Right cardiac atrium (tissue), 5 donors: ENCODE data around the gene PTPN23. TPM values are rescaled to one million over a fixed set of nuclear protein-coding genes. Genes with fewer than 3 reads are reported as not detected.

ENCODE experiments used
- ATAC-seq, 2 donors: fragments of 200-7000 bp; cut with Tn5 transposase; one replicate each; pipeline versions ENCODE4 v1.8.0 to v1.9.1; 2020; ENCODE audit warnings: moderate library complexity in 2 of 2, mild to moderate bottlenecking in 1 of 2
- DNase-seq, 3 donors: peaks; one replicate each; pipeline ENCODE4 v3.0.0-alpha.2; 2020
- H3K27ac ChIP-seq: one replicate; pipeline ENCODE4 v1.5.1; 2013; ENCODE audit warnings: mild to moderate bottlenecking, low read length, control low read depth, moderate library complexity
- H3K27me3 ChIP-seq: one replicate; pipeline ENCODE4 v1.6.1; 2013; ENCODE audit not compliant: control insufficient read depth, insufficient read depth
- H3K4me1 ChIP-seq: one replicate; pipeline ENCODE4 v1.6.1; 2013; ENCODE audit warnings: low read length; ENCODE audit not compliant: control insufficient read depth, insufficient read depth
- H3K4me3 ChIP-seq: one replicate; pipeline ENCODE4 v1.5.1; 2013; ENCODE audit warnings: low read length, control low read depth
- H3K9me3 ChIP-seq: one replicate; pipeline ENCODE4 v1.6.1; 2013; ENCODE audit warnings: low read length; ENCODE audit not compliant: control insufficient read depth
- WGBS: extraction: QIAGEN DNeasy Blood & Tissue Kit; methylation state at CpG from one replicate; pipeline ENCODE4 v1.1.7; 2013; 5-methylcytosine and 5-hydroxymethylcytosine counted together
- intact Hi-C, 4 donors: fragments of 100-400 bp; cut with DNase I; formaldehyde crosslinking; loops; one replicate each; pipeline versions ENCODE4 v1.11.0 to v1.14.0; 2022 to 2023
- polyA plus RNA-seq: library from polyadenylated mRNA; stranded (reverse); fragments of 200-250 nt; gene quantifications from one replicate; pipeline ENCODE4 v1.2.3, GENCODE V29; 2013
- total RNA-seq, 4 donors: library from RNA; stranded (reverse); fragmentation: NEBNext Ultra II Directional; extraction: Animal tissue kit (Norgen Biotek cat#: 25700); gene quantifications; one replicate each; pipeline ENCODE4 v1.2.1, GENCODE V29; 2021
- donor health status: healthy with polysubstance abuse.
- donor health status: DM: no; HTN: yes; CAD: no.
- donor health status: DM: no; HTN: no; CAD: no.
- donor health status: DM: no; HTN: yes; CAD: no; lungs with severe emphysema.
- donor health status: DM: yes; HTN: yes; CAD: no.

The PTPN23 gene
- total and polyA plus RNA-seq, 5 donors: 14.1 to 23.0 (median 17.9) TPM

DNA sequence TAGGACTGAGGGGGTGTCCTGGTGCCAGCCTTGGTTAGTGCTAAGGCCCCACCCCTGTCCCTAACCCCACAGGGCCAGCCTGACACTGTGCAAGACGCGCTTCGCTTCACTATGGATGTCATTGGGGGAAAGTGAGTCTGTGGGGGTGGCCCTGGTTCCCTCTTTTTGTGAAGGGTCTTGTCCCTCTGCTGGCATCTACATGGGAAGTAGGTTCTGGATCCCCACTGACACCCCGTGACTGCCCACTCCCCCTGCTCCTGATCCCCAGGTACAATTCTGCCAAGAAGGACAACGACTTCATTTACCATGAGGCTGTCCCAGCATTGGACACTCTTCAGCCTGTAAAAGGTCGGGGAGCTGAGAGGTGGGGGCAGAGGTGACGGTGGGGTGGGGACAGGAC lies 26.4 kb downstream of the PTPN23 start:
- Histone ChIP-seq H3K9me3 (no peaks in the 10 kb centered on the region), H3K27me3 (no peaks in the 10 kb centered on the region), H3K4me3 (no peak overlapping the region), H3K27ac (no peak overlapping the region), H3K4me1 (peaks cover 4% of the 10 kb centered on the region)
- ATAC-seq (no peak), DNase-seq (no peak)
- intact Hi-C loops: no loop called here
- WGBS: 89% methylated on average over 7 of the region's 7 CpGs

GRCh38 chr3:47407896-47408838 lies 27.3 kb downstream of the PTPN23 start:
- ATAC-seq: no peak
- H3K4me3 ChIP-seq: no peak overlapping the region
- 91% methylated on average over 18 of the region's 18 CpGs for WGBS

DNA sequence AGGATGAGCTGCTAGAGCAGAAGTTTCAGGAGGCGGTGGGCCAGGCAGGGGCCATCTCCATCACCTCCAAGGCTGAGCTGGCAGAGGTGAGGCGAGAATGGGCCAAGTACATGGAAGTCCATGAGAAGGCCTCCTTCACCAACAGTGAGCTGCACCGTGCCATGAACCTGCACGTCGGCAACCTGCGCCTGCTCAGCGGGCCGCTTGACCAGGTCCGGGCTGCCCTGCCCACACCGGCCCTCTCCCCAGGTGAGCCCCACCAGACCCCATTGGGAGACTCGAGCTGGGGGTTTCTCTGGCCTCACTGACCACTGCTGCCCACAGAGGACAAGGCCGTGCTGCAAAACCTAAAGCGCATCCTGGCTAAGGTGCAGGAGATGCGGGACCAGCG lies 28.0 kb downstream of the PTPN23 start:
- Histone ChIP-seq H3K27me3 (no peaks in the 10 kb centered on the region), H3K9me3 (no peaks in the 10 kb centered on the region), H3K27ac (no peak overlapping the region), H3K4me3 (no peak overlapping the region), H3K4me1 (peaks cover 4% of the 10 kb centered on the region)
- DNase-seq (no peak), ATAC-seq (no peak)
- intact Hi-C loops: no loop called here
- WGBS: 93% methylated on average over 15 of the region's 15 CpGs

More at GRCh38 chr3:47407896-47408838, 27.3 kb downstream of the PTPN23 start:
- Histone ChIP-seq H3K4me1 (peaks cover 4% of the 10 kb centered on the region), H3K27me3 (no peaks in the 10 kb centered on the region), H3K27ac (no peak overlapping the region), H3K9me3 (no peaks in the 10 kb centered on the region)
- intact Hi-C loops: no loop called here
- no peak for DNase-seq

GRCh38 chr3:47409284-47409683 lies 28.5 kb downstream of the PTPN23 start:
- Histone ChIP-seq H3K27ac (no peak overlapping the region), H3K4me3 (no peak overlapping the region), H3K4me1 (peaks cover 4% of the 10 kb centered on the region), H3K27me3 (no peaks in the 10 kb centered on the region), H3K9me3 (no peaks in the 10 kb centered on the region)
- intact Hi-C loops: no loop called here
- DNase-seq: no peak
- ATAC-seq: no peak
- WGBS: 90% methylated on average over 15 of the region's 15 CpGs

- 93% methylated on average over 26 of the region's 26 CpGs for WGBS
- Histone ChIP-seq H3K4me1 (peaks cover 2% of the 10 kb centered on the region), H3K27me3 (no peaks in the 10 kb centered on the region), H3K27ac (no peak overlapping the region), H3K4me3 (no peak overlapping the region), H3K9me3 (no peaks in the 10 kb centered on the region)
- ATAC-seq (no peak), DNase-seq (no peak)
- intact Hi-C loops: no loop called here
Measured at GRCh38 chr3:47409688-47410416, 29.0 kb downstream of the PTPN23 start.

- intact Hi-C loops: no loop called here
- Histone ChIP-seq H3K9me3 (no peaks in the 10 kb centered on the region), H3K27ac (no peak overlapping the region), H3K4me1 (peaks cover 2% of the 10 kb centered on the region), H3K4me3 (no peak overlapping the region), H3K27me3 (no peaks in the 10 kb centered on the region)
- DNase-seq (no peak), ATAC-seq (no peak)
- 65% methylated on average over 10 of the region's 10 CpGs for WGBS
Measured at GRCh38 chr3:47410417-47410720, 29.5 kb downstream of the PTPN23 start.

DNA sequence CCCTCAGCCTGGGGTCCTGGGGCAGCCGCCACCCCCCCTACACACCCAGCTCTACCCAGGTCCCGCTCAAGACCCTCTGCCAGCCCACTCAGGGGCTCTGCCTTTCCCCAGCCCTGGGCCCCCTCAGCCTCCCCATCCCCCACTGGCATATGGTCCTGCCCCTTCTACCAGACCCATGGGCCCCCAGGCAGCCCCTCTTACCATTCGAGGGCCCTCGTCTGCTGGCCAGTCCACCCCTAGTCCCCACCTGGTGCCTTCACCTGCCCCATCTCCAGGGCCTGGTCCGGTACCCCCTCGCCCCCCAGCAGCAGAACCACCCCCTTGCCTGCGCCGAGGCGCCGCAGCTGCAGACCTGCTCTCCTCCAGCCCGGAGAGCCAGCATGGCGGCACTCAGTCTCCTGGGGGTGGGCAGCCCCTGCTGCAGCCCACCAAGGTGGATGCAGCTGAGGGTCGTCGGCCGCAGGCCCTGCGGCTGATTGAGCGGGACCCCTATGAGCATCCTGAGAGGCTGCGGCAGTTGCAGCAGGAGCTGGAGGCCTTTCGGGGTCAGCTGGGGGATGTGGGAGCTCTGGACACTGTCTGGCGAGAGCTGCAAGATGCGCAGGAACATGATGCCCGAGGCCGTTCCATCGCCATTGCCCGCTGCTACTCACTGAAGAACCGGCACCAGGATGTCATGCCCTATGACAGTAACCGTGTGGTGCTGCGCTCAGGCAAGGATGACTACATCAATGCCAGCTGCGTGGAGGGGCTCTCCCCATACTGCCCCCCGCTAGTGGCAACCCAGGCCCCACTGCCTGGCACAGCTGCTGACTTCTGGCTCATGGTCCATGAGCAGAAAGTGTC lies 30.2 kb downstream of the PTPN23 start:
- no peaks in the 10 kb centered on the region for H3K27me3 ChIP-seq
- peaks cover under 1% of the 10 kb centered on the region for H3K4me1 ChIP-seq
- peak in 2 of 3 donors; percentile 53 to 63 for DNase-seq
- ATAC-seq: no peak
- no peaks in the 10 kb centered on the region for H3K9me3 ChIP-seq
- no peak overlapping the region for H3K27ac ChIP-seq
- no peak overlapping the region for H3K4me3 ChIP-seq
- WGBS: 92% methylated on average over 30 of the region's 30 CpGs
- intact Hi-C loops: no loop called here

DNA sequence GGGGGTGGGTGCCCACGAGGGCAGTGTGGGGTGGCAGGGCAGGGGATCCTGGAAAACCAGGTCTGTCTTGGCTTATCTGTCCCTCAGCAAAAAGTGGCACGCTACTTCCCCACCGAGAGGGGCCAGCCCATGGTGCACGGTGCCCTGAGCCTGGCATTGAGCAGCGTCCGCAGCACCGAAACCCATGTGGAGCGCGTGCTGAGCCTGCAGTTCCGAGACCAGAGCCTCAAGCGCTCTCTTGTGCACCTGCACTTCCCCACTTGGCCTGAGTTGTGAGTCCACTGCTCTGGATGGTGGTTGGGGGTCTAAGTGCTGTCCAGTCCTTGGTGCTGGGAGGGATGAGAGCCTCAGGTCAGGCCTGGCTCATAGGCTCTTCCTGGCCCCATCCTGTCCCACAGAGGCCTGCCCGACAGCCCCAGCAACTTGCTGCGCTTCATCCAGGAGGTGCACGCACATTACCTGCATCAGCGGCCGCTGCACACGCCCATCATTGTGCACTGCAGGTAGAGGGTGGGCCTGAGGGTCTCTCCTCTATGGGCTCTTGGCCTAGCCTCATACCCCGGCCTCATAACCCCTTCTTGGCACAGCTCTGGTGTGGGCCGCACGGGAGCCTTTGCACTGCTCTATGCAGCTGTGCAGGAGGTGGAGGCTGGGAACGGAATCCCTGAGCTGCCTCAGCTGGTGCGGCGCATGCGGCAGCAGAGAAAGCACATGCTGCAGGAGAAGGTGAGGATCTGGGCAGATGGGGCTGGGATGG lies 31.1 kb downstream of the PTPN23 start:
- DNase-seq: no peak
- no peak overlapping the region for H3K27ac ChIP-seq
- intact Hi-C loops: no loop called here
- H3K4me1 ChIP-seq: no peaks in the 10 kb centered on the region
- H3K9me3 ChIP-seq: no peaks in the 10 kb centered on the region
- no peaks in the 10 kb centered on the region for H3K27me3 ChIP-seq
- 90% methylated on average over 24 of the region's 24 CpGs for WGBS
- no peak for ATAC-seq
- H3K4me3 ChIP-seq: no peak overlapping the region

DNA sequence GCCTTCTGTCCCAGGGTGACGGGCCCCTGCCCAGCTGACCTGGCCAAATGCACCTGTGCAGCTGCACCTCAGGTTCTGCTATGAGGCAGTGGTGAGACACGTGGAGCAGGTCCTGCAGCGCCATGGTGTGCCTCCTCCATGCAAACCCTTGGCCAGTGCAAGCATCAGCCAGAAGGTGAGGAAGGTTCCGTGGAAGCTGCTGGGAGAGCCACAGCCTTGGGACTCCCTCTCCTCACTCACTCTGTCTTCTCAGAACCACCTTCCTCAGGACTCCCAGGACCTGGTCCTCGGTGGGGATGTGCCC lies 31.6 kb downstream of the PTPN23 start:
- 85% methylated on average over 5 of the region's 5 CpGs for WGBS
- Histone ChIP-seq H3K27me3 (no peaks in the 10 kb centered on the region), H3K4me3 (no peak overlapping the region), H3K27ac (no peak overlapping the region), H3K4me1 (no peaks in the 10 kb centered on the region), H3K9me3 (no peaks in the 10 kb centered on the region)
- intact Hi-C loops: no loop called here
- ATAC-seq (no peak), DNase-seq (no peak)

DNA sequence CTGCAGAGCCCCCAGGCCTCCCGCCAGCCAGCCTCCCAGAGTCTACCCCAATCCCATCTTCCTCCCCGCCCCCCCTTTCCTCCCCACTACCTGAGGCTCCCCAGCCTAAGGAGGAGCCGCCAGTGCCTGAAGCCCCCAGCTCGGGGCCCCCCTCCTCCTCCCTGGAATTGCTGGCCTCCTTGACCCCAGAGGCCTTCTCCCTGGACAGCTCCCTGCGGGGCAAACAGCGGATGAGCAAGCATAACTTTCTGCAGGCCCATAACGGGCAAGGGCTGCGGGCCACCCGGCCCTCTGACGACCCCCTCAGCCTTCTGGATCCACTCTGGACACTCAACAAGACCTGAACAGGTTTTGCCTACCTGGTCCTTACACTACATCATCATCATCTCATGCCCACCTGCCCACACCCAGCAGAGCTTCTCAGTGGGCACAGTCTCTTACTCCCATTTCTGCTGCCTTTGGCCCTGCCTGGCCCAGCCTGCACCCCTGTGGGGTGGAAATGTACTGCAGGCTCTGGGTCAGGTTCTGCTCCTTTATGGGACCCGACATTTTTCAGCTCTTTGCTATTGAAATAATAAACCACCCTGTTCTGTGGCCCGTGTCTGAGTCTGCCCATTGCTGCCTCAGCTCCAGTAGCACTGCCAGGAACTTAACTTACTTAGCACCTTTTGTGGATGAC lies 32.2 kb downstream of the PTPN23 start:
- Histone ChIP-seq H3K9me3 (no peaks in the 10 kb centered on the region), H3K4me1 (no peaks in the 10 kb centered on the region), H3K27ac (no peak overlapping the region), H3K4me3 (no peak overlapping the region), H3K27me3 (no peaks in the 10 kb centered on the region)
- no peak for ATAC-seq
- DNase-seq: no peak
- 78% methylated on average over 11 of the region's 12 CpGs for WGBS
- intact Hi-C loops: no loop called here
